HG02870 (cell line): Measurements from ENCODE around the gene CEP152.
A peak's percentile ranks its signal among the peaks of the same experiment; 100 is the strongest.
"Not testable (repeated sequence)": the region's sequence is repeated elsewhere in the genome, so short reads cannot be mapped to it uniquely, and the experiment has no call there.

Source experiments
- ATAC-seq: cut with Tn5 transposase; IDR thresholded peaks from one replicate; pipeline ENCODE4 v1.9.1; 2021; ENCODE audit warnings: mild to moderate bottlenecking, moderate library complexity; ENCODE audit not compliant: unreplicated experiment

Gene CEP152

DNA sequence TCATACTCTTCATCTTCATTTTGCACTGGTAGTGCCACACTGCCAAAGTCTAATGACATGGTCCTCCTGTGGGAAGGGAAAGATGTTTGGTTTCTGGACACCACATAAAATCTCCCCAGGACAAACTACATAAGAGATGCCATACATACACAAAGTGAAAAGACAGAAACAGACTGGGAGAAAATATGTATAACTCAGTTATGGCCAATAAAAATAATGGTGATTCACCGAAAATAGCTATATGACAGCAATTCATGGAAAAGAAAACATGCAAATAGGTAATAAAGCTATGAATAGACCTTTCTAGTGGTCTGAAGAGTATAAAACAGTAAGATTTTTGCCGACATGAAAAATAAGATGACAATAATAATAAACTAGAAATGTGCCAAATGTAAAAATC, 5.3 kb downstream of the CEP152 start:
- no peak for ATAC-seq

DNA sequence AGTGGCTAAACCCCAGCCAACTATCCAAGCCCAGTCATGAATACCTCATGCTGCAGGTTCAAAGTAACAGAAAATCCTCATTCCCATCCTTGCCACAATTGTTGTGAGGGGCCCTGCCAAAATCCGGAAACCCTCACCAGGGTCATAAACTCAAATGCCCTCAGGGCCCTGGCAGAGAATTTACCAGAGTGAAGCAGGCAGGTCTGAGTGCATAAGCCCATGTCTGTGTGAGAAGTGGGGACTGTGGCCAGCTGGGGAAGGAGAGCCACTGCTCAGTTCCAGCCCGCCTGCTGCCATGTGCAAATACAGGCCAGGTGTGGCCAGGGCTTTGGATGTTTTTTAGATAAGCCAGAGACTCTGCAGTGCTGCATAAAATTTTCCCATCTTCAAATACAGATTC, 7.0 kb downstream of the CEP152 start:
- ATAC-seq: no peak

DNA sequence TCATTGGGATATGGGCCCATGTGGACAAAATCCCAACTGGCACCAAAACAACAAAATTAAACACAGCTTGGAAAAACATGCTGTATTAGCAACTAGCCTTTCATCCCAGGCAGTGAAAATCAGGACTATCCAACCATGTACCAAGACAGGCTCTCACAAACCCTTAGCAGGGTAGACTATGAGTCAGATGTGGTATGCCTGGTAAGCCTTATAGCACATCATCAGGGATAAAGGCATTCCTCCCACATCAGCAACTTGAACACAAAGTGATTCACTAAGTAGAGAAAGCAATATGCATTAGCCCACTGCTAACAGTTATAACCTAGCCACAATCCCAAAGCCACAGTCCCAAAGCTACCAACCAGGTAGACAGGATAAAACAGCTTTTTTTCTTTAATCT, 8.0 kb downstream of the CEP152 start:
- peak; percentile 53 for ATAC-seq

- peak; percentile 70 for ATAC-seq
Measured at GRCh38 chr15:48802257-48802656, 8.6 kb downstream of the CEP152 start.

DNA sequence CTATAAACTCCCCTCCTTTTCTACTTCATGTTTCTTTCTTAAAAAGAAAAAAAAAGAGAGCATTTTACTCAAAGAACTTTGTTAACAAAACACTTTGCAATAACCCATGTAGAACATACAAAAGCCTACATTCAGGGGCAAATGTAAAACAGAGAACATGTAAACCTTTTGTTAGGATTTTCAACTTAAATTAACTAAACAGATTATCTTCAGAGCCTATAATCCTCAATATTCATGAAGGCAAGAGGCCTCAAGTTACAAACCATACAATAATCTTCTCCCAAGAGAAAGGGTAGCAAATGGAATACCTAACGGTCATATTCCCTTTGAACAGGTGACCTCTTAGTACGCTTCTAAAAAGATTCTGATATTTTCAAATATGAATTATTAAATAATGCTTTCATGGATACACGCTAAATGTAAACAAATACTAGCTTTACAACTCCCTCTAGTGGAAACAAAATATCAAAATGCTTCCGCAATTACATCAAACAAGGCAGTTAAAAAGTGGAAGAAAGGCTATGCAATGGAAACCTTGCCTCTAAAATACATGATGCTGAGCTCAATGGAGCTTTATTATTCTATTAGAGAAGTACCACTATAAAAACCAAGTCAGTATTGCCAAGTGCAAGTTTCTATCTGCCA, 9.9 kb downstream of the CEP152 start:
- no peak for ATAC-seq

DNA sequence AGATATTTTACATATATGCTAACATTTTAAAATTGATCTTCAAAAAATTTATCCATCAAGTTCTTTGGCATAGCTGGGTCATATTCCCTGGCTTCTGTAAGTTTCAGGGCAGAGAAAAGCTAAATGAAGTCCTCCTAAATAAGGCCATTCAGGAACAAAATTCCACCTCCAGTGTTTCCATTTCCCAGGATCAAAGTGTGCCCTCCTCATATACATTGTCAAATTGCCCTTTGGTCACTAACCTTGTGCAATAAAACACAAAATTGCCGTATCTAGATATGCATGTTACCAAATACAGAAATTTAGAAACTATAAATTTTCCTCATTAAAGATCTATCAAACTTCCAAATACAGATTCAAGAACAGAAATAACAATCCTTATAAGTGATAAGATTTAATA, 10.6 kb downstream of the CEP152 start:
- ATAC-seq: no peak

DNA sequence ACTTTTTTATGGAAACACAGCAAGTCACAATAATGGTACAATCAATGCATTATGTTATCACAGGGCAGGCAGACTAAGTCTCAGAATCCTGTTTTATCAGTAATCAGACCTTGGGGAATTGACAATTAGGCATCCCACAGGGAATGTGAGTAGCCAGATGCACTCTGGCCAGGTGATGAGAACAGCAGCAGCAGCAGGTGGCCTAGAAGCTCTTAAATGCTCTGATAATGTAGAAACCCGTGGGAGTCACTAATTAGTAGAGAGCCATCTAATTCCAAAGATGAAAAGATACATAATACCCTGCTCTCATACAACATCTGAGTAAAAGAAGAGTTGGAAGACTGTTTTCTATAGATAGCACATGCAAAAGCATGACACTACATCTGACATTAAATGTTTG, 12.6 kb downstream of the CEP152 start:
- no peak for ATAC-seq

DNA sequence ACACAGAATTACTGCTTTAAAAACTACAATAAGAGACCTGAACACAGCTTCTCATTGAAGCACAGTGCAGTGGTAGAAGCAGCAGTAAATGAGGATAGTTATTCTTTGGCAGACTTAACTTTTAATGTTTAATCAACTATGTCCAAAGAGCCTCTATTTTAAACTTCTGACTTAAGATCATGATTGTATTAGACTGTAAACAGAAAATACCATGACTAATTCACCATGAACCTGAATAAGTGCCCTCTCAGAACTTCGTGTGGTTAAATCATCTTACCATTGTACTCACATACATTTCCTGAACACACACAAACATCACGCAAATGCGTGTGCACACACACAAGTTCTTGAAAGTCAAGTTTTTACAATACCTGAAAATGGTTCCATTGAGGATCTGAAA, 13.9 kb downstream of the CEP152 start:
- no peak for ATAC-seq

DNA sequence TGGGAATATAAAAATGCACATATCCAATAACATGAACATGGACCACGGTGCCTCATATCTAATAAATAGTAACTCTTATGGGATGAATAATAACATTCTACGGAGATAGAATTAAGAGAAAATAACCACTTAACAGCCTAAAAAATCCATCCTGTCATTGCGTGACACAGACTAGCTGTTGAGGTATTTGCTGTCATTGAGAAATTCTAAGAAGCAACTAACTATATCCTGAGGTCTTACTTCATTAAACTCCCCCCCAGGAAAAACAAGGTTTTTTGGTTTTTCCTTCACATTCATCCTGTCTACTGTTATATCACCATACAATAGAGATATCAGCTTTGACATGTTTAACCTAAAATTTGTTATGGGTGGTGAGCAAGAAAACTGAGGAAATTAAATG, 14.3 kb downstream of the CEP152 start:
- no peak for ATAC-seq

- ATAC-seq: no peak
Measured at GRCh38 chr15:48795901-48796300, 15.0 kb downstream of the CEP152 start.

DNA sequence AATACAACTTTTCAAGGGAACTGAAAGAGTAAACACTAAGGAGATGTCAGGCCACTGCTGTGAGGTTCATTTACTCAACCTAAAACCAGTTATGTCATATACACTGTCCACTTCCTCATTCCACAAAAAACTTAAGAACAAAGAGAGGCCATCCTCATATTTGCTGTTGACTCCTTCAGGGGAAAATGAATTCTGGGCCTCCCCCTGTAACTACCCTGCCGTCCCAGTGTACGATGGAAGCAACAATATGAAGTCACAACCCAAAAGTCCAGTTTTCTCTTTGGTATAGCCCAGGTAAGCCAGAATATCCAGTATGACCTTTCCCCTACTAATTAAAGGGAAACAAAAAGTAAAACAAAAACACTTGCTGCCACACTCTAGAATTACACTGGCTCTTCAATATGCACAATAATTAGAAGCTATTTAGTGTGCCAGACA, 16.2 kb downstream of the CEP152 start:
- peak; percentile 98 for ATAC-seq

- ATAC-seq: no peak
Measured at GRCh38 chr15:48792408-48792807, 18.5 kb downstream of the CEP152 start.

DNA sequence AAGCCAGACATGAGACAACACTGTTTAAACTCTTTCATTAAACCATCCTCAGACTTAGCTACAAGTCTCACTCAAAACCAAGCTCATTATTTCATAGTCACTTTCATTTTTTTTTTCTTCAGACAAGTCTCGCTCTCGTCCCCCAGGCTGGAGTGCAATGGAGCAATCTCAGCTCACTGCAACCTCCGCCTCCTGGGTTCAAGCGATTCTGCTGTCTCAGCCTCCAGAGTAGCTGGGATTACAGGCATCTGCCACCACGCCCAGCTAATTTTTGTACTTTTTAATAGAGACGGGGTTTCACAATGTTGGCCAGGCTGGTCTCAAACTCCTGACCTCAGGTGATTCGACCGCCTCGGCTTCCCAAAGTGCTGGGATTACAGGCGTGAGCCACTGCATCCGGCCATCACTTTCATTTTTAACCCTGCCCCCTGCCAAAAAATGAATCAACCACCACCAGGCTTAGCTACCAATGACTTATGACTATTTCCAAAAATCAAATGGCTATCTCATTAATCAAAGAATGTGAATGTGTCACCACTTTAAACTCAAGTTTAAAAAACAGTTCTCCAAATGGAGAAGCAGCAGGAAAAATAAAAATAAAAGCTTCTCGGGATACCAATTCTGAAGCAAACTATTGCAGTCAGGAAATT, 20.3 kb downstream of the CEP152 start:
- not testable (repeated sequence) for ATAC-seq

DNA sequence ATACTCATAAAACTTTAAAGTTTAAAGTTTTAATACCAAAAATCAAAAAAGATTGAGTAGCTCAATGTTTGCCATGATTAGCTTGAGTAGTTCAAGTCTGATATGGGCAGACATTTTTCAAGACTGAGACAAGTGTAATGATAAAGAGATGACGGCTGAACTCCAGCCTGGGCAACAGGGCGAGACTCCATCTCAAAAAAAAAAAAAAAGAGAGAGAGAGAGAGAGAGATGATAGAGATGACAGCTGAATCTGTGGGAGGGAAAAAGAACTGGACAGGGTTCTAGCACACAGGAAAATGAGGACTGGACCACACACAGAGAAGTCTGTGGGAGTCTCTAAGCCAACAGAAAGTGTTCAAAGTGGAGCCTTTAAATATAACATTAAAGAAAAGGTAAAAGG, 25.2 kb downstream of the CEP152 start:
- ATAC-seq: no peak

- no peak for ATAC-seq
Measured at GRCh38 chr15:48785195-48785594, 25.7 kb downstream of the CEP152 start.

DNA sequence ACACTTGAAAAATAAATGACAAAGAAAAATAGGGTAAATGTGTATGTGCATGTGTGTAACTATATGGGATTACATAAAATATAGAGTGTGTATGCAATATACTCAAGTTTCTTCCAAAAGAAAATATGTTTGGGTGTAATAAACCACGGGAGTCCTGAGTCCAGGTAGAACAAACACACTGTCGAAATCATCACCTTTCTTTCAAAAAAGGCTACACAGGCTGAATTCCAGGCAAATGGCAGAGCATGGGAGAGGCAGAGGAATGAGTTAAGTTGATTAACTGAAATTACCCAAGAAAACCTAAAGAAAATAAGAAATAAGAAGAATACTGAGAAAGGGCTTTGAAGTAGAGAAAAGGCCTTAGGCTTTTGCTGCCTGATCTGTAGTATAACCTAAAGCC, 26.1 kb downstream of the CEP152 start:
- ATAC-seq: no peak

DNA sequence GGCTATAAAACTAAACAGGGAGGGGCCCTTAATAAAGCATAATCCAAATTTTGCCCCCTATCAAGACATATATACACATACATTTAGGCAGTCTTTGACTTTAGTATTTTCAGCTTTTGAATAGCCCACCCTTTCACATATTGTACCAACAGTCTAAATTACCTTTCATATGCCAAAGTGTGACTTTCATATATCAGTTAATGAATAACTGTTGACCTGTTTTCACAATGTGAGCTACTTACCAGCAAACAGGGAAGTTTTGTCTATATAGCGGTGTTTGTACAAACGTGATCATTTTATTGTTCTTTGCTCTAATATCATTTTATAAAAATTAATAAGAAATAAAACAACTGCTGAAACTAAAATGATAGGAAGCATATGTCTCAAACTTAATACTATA, 28.0 kb downstream of the CEP152 start:
- no peak for ATAC-seq

DNA sequence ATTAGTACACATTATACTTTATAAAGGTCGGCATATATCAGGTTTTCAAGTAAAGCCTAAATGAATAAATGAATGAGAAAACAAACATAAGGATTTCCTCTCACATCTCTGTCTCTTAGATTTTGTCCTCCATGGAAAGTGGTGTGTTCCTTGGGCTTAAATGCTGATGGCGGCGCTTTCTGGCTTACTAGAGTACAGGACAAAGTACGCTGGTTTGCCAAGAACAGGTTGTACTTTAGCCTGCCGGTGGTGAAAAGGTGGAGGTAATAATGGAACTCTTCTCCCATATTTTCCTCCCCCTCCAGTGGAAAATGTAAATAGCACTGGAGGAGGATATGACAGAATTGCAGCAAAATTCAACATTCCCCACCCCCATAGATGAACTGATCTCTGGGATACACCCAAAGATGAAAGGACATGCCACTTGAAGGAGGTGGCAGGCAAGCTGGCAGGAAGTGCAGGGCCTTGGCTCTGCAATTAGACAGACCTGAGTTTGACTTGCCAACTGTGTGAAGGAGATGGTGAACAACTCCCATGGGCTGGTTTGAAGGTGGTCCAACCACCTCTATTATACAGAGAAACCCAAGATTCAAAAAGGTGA, 29.3 kb downstream of the CEP152 start:
- no peak for ATAC-seq

GRCh38 chr15:48781017-48781416, 29.9 kb downstream of the CEP152 start:
- ATAC-seq: no peak

DNA sequence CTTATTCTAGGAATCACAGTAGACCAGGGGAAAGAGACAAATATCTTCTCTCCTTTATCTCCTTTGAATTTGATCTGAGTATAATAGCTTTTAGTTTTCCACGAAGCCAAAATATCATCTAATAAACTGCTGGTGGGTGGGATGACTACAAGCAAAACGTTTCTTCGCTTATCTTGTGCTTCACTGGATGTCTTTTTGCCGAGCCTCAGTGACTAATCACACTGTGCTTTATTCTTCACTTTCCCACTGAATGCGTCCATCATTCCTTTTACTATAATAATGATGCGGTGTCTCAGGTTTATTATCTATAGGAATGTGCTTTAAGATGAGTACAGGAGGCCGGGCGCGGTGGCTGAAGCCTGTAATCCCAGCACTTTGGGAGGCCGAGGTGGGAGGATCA, 32.5 kb downstream of the CEP152 start:
- ATAC-seq: no peak

DNA sequence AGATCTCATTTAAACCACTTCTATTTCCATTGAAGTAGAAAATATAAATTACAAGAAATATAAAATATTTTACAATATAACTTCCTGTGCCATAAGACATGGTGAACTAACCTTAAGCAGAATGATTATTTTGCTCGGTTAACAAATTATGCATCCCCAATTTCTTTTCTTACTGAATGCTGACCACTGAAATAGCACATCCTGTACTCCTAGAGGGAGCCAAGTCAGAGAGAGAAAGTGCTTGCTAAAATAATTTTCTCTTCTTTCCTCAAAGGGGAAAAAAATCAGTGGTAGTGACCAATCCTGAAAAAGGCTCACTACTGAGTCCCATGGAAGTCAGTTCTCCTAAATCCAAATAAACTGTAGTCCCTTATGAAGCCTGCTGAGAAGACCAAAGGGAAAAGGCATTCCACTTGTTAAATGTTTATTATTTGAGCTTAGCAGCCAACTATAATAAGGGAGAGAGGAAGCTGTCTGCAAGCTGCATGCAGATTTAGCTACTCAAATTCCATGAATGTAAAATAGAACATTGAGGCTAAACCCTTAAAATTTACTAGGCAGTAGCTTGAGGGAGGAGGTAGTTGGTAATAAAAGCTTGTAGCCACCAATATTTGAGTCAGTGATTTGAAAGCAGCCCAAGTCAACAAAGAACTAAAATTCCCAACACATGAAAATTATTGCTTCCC, 33.1 kb downstream of the CEP152 start:
- ATAC-seq: no peak

DNA sequence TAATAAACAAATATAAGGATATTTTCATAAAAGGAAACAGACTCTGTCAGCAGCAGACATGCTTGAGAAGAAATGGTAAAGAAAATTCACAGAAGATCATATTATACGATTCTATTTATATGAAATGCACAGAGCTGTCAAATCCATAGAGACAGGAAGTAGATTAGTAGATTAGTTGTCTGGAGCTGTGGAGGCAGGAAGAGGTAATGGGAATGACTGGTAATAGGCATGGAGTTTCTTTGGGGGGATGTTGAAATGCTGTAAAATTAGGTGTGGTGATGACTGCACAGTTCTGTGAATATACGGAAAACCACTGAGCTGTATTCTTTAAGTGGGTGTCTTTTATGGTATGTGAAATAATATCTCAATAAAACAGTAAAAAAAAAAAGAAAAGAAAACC, 35.3 kb downstream of the CEP152 start:
- ATAC-seq: no peak
